ENCODE results near the gene PRKG1.

The PRKG1 gene

GRCh38 chr10:51689536-51689935 lies 615.2 kb downstream of the PRKG1 start:
- Mint-ChIP-seq H3K4me1 (ENCODE audit: low read depth) (peaks cover 3% of the 10 kb centered on the region), H3K27ac (no peak overlapping the region), H3K9me3 (ENCODE audit: low read depth) (no peaks in the 10 kb centered on the region), H3K4me3 (no peak overlapping the region), H3K27me3 (peaks cover 2% of the 10 kb centered on the region), H3K36me3 (no peaks in the 10 kb centered on the region)

GRCh38 chr10:51691135-51691534 lies 616.8 kb downstream of the PRKG1 start:
- Mint-ChIP-seq H3K27me3 (peaks cover 1% of the 10 kb centered on the region), H3K27ac (no peak overlapping the region), H3K9me3 (ENCODE audit: low read depth) (no peaks in the 10 kb centered on the region), H3K4me1 (ENCODE audit: low read depth) (peaks cover 19% of the 10 kb centered on the region), H3K36me3 (no peaks in the 10 kb centered on the region), H3K4me3 (no peak overlapping the region)

- no peak overlapping the region for H3K27ac Mint-ChIP-seq
Observed at GRCh38 chr10:51694086-51694768, 619.9 kb downstream of the PRKG1 start.

GRCh38 chr10:51696251-51696650 lies 622.0 kb downstream of the PRKG1 start:
- no peaks in the 10 kb centered on the region for H3K9me3 Mint-ChIP-seq (ENCODE audit: low read depth)
- no peak overlapping the region for H3K27ac Mint-ChIP-seq
- H3K4me3 Mint-ChIP-seq, result peak overlapping the region; percentile 98
- peaks cover 14% of the 10 kb centered on the region for H3K36me3 Mint-ChIP-seq
- no peaks in the 10 kb centered on the region for H3K27me3 Mint-ChIP-seq
- H3K4me1 Mint-ChIP-seq (ENCODE audit: low read depth), result peaks cover 55% of the 10 kb centered on the region

More at GRCh38 chr10:51694086-51694768, 619.9 kb downstream of the PRKG1 start:
- Mint-ChIP-seq H3K9me3 (ENCODE audit: low read depth) (no peaks in the 10 kb centered on the region), H3K36me3 (peaks cover 14% of the 10 kb centered on the region), H3K4me3 (no peak overlapping the region), H3K4me1 (ENCODE audit: low read depth) (peaks cover 44% of the 10 kb centered on the region), H3K27me3 (no peaks in the 10 kb centered on the region)

- H3K4me1 Mint-ChIP-seq (ENCODE audit: low read depth), result peaks cover 57% of the 10 kb centered on the region
- peaks cover 14% of the 10 kb centered on the region for H3K36me3 Mint-ChIP-seq
- H3K27me3 Mint-ChIP-seq, result no peaks in the 10 kb centered on the region
- peak overlapping the region; percentile 100 for H3K27ac Mint-ChIP-seq
- no peaks in the 10 kb centered on the region for H3K9me3 Mint-ChIP-seq (ENCODE audit: low read depth)
- peak overlapping the region; percentile 98 for H3K4me3 Mint-ChIP-seq
Observed at GRCh38 chr10:51698473-51699063, 624.3 kb downstream of the PRKG1 start.

- Mint-ChIP-seq H3K27me3 (no peaks in the 10 kb centered on the region), H3K36me3 (peaks cover 14% of the 10 kb centered on the region), H3K4me1 (ENCODE audit: low read depth) (peaks cover 56% of the 10 kb centered on the region), H3K4me3 (peak overlapping the region; percentile 98), H3K27ac (peak overlapping the region; percentile 100), H3K9me3 (ENCODE audit: low read depth) (no peaks in the 10 kb centered on the region)
Observed at GRCh38 chr10:51699145-51699474, 624.8 kb downstream of the PRKG1 start.

GRCh38 chr10:51699475-51700227 lies 625.4 kb downstream of the PRKG1 start, which contains the start of gene CSTF2T:
Gene CSTF2T (minus strand): TSS chr10:51699595. CDS start chr10:51699549, 46 bp downstream.
- H3K36me3 Mint-ChIP-seq, result peaks cover 14% of the 10 kb centered on the region
- H3K27me3 Mint-ChIP-seq, result no peaks in the 10 kb centered on the region
- H3K27ac Mint-ChIP-seq, result peak within 1 kb of the TSS; percentile 100
- no peaks in the 10 kb centered on the region for H3K9me3 Mint-ChIP-seq (ENCODE audit: low read depth)
- peak within 1 kb of the TSS; percentile 98 for H3K4me3 Mint-ChIP-seq
- peaks cover 54% of the 10 kb centered on the region for H3K4me1 Mint-ChIP-seq (ENCODE audit: low read depth)

GRCh38 chr10:51700228-51700817 lies 626.0 kb downstream of the PRKG1 start:
- H3K27ac Mint-ChIP-seq, result peak overlapping the region; percentile 100
- peaks cover 14% of the 10 kb centered on the region for H3K36me3 Mint-ChIP-seq
- H3K4me1 Mint-ChIP-seq (ENCODE audit: low read depth), result peaks cover 47% of the 10 kb centered on the region

GRCh38 chr10:51705774-51706173 lies 631.5 kb downstream of the PRKG1 start:
- no peaks in the 10 kb centered on the region for H3K9me3 Mint-ChIP-seq (ENCODE audit: low read depth)
- H3K27me3 Mint-ChIP-seq, result no peaks in the 10 kb centered on the region
- peaks cover 20% of the 10 kb centered on the region for H3K4me1 Mint-ChIP-seq (ENCODE audit: low read depth)
- peaks cover 2% of the 10 kb centered on the region for H3K36me3 Mint-ChIP-seq
- H3K4me3 Mint-ChIP-seq, result no peak overlapping the region
- H3K27ac Mint-ChIP-seq, result no peak overlapping the region

More at GRCh38 chr10:51700228-51700817, 626.0 kb downstream of the PRKG1 start:
- no peaks in the 10 kb centered on the region for H3K27me3 Mint-ChIP-seq
- H3K9me3 Mint-ChIP-seq (ENCODE audit: low read depth), result no peaks in the 10 kb centered on the region
- H3K4me3 Mint-ChIP-seq, result peak overlapping the region; percentile 98

- Mint-ChIP-seq H3K27me3 (no peaks in the 10 kb centered on the region), H3K4me1 (ENCODE audit: low read depth) (peaks cover 19% of the 10 kb centered on the region), H3K9me3 (ENCODE audit: low read depth) (no peaks in the 10 kb centered on the region), H3K4me3 (no peak overlapping the region), H3K27ac (no peak overlapping the region), H3K36me3 (peaks cover 2% of the 10 kb centered on the region)
Observed at GRCh38 chr10:51706225-51706624, 631.9 kb downstream of the PRKG1 start.

- Mint-ChIP-seq H3K27ac (no peak overlapping the region), H3K36me3 (peaks cover 2% of the 10 kb centered on the region), H3K27me3 (no peaks in the 10 kb centered on the region), H3K4me3 (no peak overlapping the region), H3K9me3 (ENCODE audit: low read depth) (no peaks in the 10 kb centered on the region), H3K4me1 (ENCODE audit: low read depth) (peaks cover 16% of the 10 kb centered on the region)
Observed at GRCh38 chr10:51707392-51707791, 633.1 kb downstream of the PRKG1 start.

- peaks cover 16% of the 10 kb centered on the region for H3K4me1 Mint-ChIP-seq (ENCODE audit: low read depth)
- no peaks in the 10 kb centered on the region for H3K27me3 Mint-ChIP-seq
- peaks cover 2% of the 10 kb centered on the region for H3K36me3 Mint-ChIP-seq
- H3K4me3 Mint-ChIP-seq, result no peak overlapping the region
- H3K9me3 Mint-ChIP-seq (ENCODE audit: low read depth), result no peaks in the 10 kb centered on the region
- H3K27ac Mint-ChIP-seq, result peak overlapping the region; percentile 65
Observed at GRCh38 chr10:51707821-51708424, 633.6 kb downstream of the PRKG1 start.

GRCh38 chr10:51708609-51709008 lies 634.3 kb downstream of the PRKG1 start:
- Mint-ChIP-seq H3K27me3 (no peaks in the 10 kb centered on the region), H3K9me3 (ENCODE audit: low read depth) (no peaks in the 10 kb centered on the region), H3K4me3 (no peak overlapping the region), H3K36me3 (peaks cover 2% of the 10 kb centered on the region), H3K4me1 (ENCODE audit: low read depth) (peaks cover 16% of the 10 kb centered on the region), H3K27ac (peak overlapping the region; percentile 65)

GRCh38 chr10:51709324-51709972 lies 635.2 kb downstream of the PRKG1 start:
- Mint-ChIP-seq H3K9me3 (ENCODE audit: low read depth) (no peaks in the 10 kb centered on the region), H3K4me1 (ENCODE audit: low read depth) (peaks cover 16% of the 10 kb centered on the region), H3K27ac (no peak overlapping the region), H3K36me3 (peaks cover 2% of the 10 kb centered on the region), H3K4me3 (no peak overlapping the region), H3K27me3 (no peaks in the 10 kb centered on the region)
